ENCODE measurements around the gene HNRNPUL1.

DNA sequence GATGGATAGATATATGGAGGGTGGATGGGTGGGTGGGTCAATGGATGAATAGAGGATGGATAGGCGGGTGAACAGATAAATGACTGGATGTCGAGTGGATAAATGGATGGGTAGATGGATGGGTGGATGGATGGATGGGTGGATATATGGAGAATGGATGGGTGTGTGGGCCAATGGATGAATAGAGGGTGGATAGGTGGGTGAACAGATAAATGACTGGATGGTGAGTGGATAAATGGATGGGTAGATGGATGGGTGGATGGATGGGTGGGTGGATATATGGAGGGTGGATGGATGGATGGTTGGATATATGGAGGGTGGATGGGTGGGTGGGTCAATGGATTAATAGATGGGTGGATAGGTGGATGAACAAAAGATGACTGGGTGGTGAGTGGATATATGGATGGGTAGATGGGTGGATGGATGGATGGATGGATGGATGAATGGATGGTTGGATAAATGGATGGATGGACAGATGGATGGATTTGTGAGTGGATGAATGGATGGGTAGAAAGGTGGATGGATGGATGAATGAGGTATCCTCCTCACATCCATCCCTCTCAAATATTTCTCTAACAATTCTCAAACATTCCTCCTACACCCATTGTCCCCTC lies 24.1 kb upstream of the HNRNPUL1 start:
- TF ChIP-seq, protein P1, sequence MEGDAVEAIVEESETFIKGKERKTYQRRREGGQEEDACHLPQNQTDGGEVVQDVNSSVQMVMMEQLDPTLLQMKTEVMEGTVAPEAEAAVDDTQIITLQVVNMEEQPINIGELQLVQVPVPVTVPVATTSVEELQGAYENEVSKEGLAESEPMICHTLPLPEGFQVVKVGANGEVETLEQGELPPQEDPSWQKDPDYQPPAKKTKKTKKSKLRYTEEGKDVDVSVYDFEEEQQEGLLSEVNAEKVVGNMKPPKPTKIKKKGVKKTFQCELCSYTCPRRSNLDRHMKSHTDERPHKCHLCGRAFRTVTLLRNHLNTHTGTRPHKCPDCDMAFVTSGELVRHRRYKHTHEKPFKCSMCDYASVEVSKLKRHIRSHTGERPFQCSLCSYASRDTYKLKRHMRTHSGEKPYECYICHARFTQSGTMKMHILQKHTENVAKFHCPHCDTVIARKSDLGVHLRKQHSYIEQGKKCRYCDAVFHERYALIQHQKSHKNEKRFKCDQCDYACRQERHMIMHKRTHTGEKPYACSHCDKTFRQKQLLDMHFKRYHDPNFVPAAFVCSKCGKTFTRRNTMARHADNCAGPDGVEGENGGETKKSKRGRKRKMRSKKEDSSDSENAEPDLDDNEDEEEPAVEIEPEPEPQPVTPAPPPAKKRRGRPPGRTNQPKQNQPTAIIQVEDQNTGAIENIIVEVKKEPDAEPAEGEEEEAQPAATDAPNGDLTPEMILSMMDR (conservative IDR thresholded peaks at IDR 0.05): no peak
- no peak for TF ChIP-seq ZFX (IDR thresholded peaks at IDR 0.05)

All from C4-2B (cell line).